Measurements from ENCODE around the gene GNAI2.
"Not testable (repeated sequence)": the region's sequence is repeated elsewhere in the genome, so short reads cannot be mapped to it uniquely, and the experiment has no call there.

GNAI2 gene

GRCh38 chr3:50267280-50267913, 31.4 kb downstream of the GNAI2 start:
- peak; percentile 84 for DNase-seq

GRCh38 chr3:50268276-50268675, 32.3 kb downstream of the GNAI2 start:
- no peak for DNase-seq

- DNase-seq: peak; percentile 71
Observed at GRCh38 chr3:50268703-50269451, 32.9 kb downstream of the GNAI2 start, which contains the start of gene SEMA3B. TSS of gene SEMA3B (plus strand) at chr3:50269147. CDS start at chr3:50269241, 94 bp downstream.

GRCh38 chr3:50269460-50269859, 33.5 kb downstream of the GNAI2 start:
- DNase-seq: no peak

GRCh38 chr3:50269977-50270413, 34.0 kb downstream of the GNAI2 start:
- DNase-seq: no peak

GRCh38 chr3:50270422-50271224, 34.6 kb downstream of the GNAI2 start:
- no peak for DNase-seq

GRCh38 chr3:50271314-50271936, 35.4 kb downstream of the GNAI2 start:
- DNase-seq: no peak

GRCh38 chr3:50272538-50272910, 36.5 kb downstream of the GNAI2 start:
- not testable (repeated sequence) for DNase-seq

- peak; percentile 91 for DNase-seq
Observed at GRCh38 chr3:50272911-50273688, 37.1 kb downstream of the GNAI2 start.

- no peak for DNase-seq
Observed at GRCh38 chr3:50273689-50274065, 37.7 kb downstream of the GNAI2 start.

GRCh38 chr3:50274371-50275104, 38.5 kb downstream of the GNAI2 start:
- DNase-seq: peak; percentile 79

GRCh38 chr3:50275141-50275995, 39.4 kb downstream of the GNAI2 start:
- no peak for DNase-seq

- no peak for DNase-seq
Observed at GRCh38 chr3:50275996-50276761, 40.2 kb downstream of the GNAI2 start.

- DNase-seq: no peak
Observed at GRCh38 chr3:50276762-50277101, 40.7 kb downstream of the GNAI2 start.

GRCh38 chr3:50278123-50278879, 42.3 kb downstream of the GNAI2 start:
- DNase-seq: no peak

- DNase-seq: no peak
Observed at GRCh38 chr3:50278880-50279224, 42.8 kb downstream of the GNAI2 start, which contains the start of gene LSMEM2. TSS of gene LSMEM2 (plus strand) at chr3:50279087. CDS start at chr3:50279114, 27 bp downstream.

GRCh38 chr3:50279255-50280016, 43.4 kb downstream of the GNAI2 start:
- no peak for DNase-seq

GRCh38 chr3:50284121-50284520, 48.1 kb downstream of the GNAI2 start:
- not testable (repeated sequence) for DNase-seq
